Limb (tissue), 2 donors: ENCODE measurements around the gene EXTL2.
"Not testable (repeated sequence)": the region's sequence is repeated elsewhere in the genome, so short reads cannot be mapped to it uniquely, and the experiment has no call there.

Experiments used
- DNase-seq, 2 donors: peaks; one replicate each; pipeline ENCODE4 v3.0.0-alpha.2; 2016; ENCODE audit errors: extremely low spot score in 2 of 2

The EXTL2 gene

GRCh38 chr1:100902365-100902764 lies 7.7 kb upstream of the EXTL2 start:
- DNase-seq = no peak

- DNase-seq = no peak
Measured at GRCh38 chr1:100896481-100896982, 1.9 kb upstream of the EXTL2 start.

GRCh38 chr1:100895540-100896480 lies 1.2 kb upstream of the EXTL2 start, which contains the start of gene SLC30A7:
TSS of gene SLC30A7 (plus strand) at chr1:100896090. CDS start at chr1:100896263, 173 bp downstream.
- peak; percentile 88 to 96 for DNase-seq

GRCh38 chr1:100893718-100894117 lies 924 bp downstream of the EXTL2 start:
- DNase-seq = no peak

- no peak for DNase-seq
Measured at GRCh38 chr1:100892554-100892953, 2.1 kb downstream of the EXTL2 start.

GRCh38 chr1:100891380-100891779 lies 3.3 kb downstream of the EXTL2 start:
- DNase-seq = no peak

GRCh38 chr1:100889869-100890482 lies 4.7 kb downstream of the EXTL2 start:
- not testable (repeated sequence) for DNase-seq

- DNase-seq = not testable (repeated sequence)
Measured at GRCh38 chr1:100889007-100889406, 5.6 kb downstream of the EXTL2 start.

GRCh38 chr1:100883963-100884362 lies 10.7 kb downstream of the EXTL2 start:
- no peak for DNase-seq

- no peak for DNase-seq
Measured at GRCh38 chr1:100882698-100883097, 11.9 kb downstream of the EXTL2 start.

- DNase-seq = no peak
Measured at GRCh38 chr1:100881687-100882086, 13.0 kb downstream of the EXTL2 start.

- DNase-seq = no peak
Measured at GRCh38 chr1:100879422-100879821, 15.2 kb downstream of the EXTL2 start.

GRCh38 chr1:100876291-100876690 lies 18.4 kb downstream of the EXTL2 start:
- DNase-seq = no peak

GRCh38 chr1:100875228-100875627 lies 19.4 kb downstream of the EXTL2 start:
- no peak for DNase-seq

- DNase-seq = no peak
Measured at GRCh38 chr1:100874433-100874832, 20.2 kb downstream of the EXTL2 start.

GRCh38 chr1:100869996-100870395 lies 24.6 kb downstream of the EXTL2 start:
- DNase-seq = no peak

- DNase-seq = peak in 1 of 2 donors; percentile 74
Measured at GRCh38 chr1:100868364-100868995, 26.2 kb downstream of the EXTL2 start.

GRCh38 chr1:100866901-100867206 lies 27.8 kb downstream of the EXTL2 start:
- no peak for DNase-seq

GRCh38 chr1:100866041-100866900 lies 28.4 kb downstream of the EXTL2 start:
- DNase-seq = peak in 1 of 2 donors; percentile 64

- no peak for DNase-seq
Measured at GRCh38 chr1:100862591-100862990, 32.1 kb downstream of the EXTL2 start.

- no peak for DNase-seq
Measured at GRCh38 chr1:100861379-100861778, 33.3 kb downstream of the EXTL2 start.
